ENCODE results near the gene NMD3.
A peak's percentile ranks its signal among the peaks of the same experiment; 100 is the strongest.

The NMD3 gene

GRCh38 chr3:161247049-161247448 lies 25.9 kb downstream of the NMD3 start:
- no peak for DNase-seq (ENCODE audit: low read depth)
- H3K4me3 ChIP-seq (ENCODE audit: control insufficient read depth, low read depth, low read length) = no peak overlapping the region
- TF ChIP-seq CTCF (conservative IDR thresholded peaks at IDR 0.05; ENCODE audit: control insufficient read depth, insufficient read depth, low read depth, low read length) = no peak

- no peak for TF ChIP-seq CTCF (conservative IDR thresholded peaks at IDR 0.05; ENCODE audit: control insufficient read depth, insufficient read depth, low read depth, low read length)
- no peak for DNase-seq (ENCODE audit: low read depth)
Measured at GRCh38 chr3:161250116-161250515, 29.0 kb downstream of the NMD3 start.

GRCh38 chr3:161251716-161252115 lies 30.6 kb downstream of the NMD3 start:
- no peak for TF ChIP-seq CTCF (conservative IDR thresholded peaks at IDR 0.05; ENCODE audit: control insufficient read depth, insufficient read depth, low read depth, low read length)
- DNase-seq (ENCODE audit: low read depth) = no peak
- no peak overlapping the region for H3K4me3 ChIP-seq (ENCODE audit: control insufficient read depth, low read depth, low read length)

More at GRCh38 chr3:161250116-161250515, 29.0 kb downstream of the NMD3 start:
- no peak overlapping the region for H3K4me3 ChIP-seq (ENCODE audit: control insufficient read depth, low read depth, low read length)

GRCh38 chr3:161252143-161252542 lies 31.0 kb downstream of the NMD3 start:
- no peak for TF ChIP-seq CTCF (conservative IDR thresholded peaks at IDR 0.05; ENCODE audit: control insufficient read depth, insufficient read depth, low read depth, low read length)

GRCh38 chr3:161253711-161254110 lies 32.6 kb downstream of the NMD3 start:
- DNase-seq (ENCODE audit: low read depth) = peak; percentile 66
- TF ChIP-seq CTCF (conservative IDR thresholded peaks at IDR 0.05; ENCODE audit: control insufficient read depth, insufficient read depth, low read depth, low read length) = no peak

More at GRCh38 chr3:161252143-161252542, 31.0 kb downstream of the NMD3 start:
- DNase-seq (ENCODE audit: low read depth) = no peak
- H3K4me3 ChIP-seq (ENCODE audit: control insufficient read depth, low read depth, low read length) = no peak overlapping the region

GRCh38 chr3:161254861-161255260 lies 33.8 kb downstream of the NMD3 start:
- no peak for TF ChIP-seq CTCF (conservative IDR thresholded peaks at IDR 0.05; ENCODE audit: control insufficient read depth, insufficient read depth, low read depth, low read length)
- H3K4me3 ChIP-seq (ENCODE audit: control insufficient read depth, low read depth, low read length) = no peak overlapping the region
- DNase-seq (ENCODE audit: low read depth) = no peak

More at GRCh38 chr3:161253711-161254110, 32.6 kb downstream of the NMD3 start:
- no peak overlapping the region for H3K4me3 ChIP-seq (ENCODE audit: control insufficient read depth, low read depth, low read length)

- DNase-seq (ENCODE audit: low read depth) = peak; percentile 85
- no peak overlapping the region for H3K4me3 ChIP-seq (ENCODE audit: control insufficient read depth, low read depth, low read length)
Measured at GRCh38 chr3:161263057-161263456, 41.9 kb downstream of the NMD3 start.

More at GRCh38 chr3:161263057-161263456, 41.9 kb downstream of the NMD3 start:
- no peak for TF ChIP-seq CTCF (conservative IDR thresholded peaks at IDR 0.05; ENCODE audit: control insufficient read depth, insufficient read depth, low read depth, low read length)
